Measurements from ENCODE around the gene CP. TPM values are rescaled to one million over a fixed set of nuclear protein-coding genes. Genes with fewer than 3 reads are reported as not detected.

CP gene
- total RNA-seq, 2 experiments from 2014 or later: not detected

- TF ChIP-seq EZH2phosphoT487 (IDR thresholded peaks at IDR 0.05; ENCODE audit: borderline replicate concordance, low read depth, low read length): no peak
- TF ChIP-seq, protein P1, sequence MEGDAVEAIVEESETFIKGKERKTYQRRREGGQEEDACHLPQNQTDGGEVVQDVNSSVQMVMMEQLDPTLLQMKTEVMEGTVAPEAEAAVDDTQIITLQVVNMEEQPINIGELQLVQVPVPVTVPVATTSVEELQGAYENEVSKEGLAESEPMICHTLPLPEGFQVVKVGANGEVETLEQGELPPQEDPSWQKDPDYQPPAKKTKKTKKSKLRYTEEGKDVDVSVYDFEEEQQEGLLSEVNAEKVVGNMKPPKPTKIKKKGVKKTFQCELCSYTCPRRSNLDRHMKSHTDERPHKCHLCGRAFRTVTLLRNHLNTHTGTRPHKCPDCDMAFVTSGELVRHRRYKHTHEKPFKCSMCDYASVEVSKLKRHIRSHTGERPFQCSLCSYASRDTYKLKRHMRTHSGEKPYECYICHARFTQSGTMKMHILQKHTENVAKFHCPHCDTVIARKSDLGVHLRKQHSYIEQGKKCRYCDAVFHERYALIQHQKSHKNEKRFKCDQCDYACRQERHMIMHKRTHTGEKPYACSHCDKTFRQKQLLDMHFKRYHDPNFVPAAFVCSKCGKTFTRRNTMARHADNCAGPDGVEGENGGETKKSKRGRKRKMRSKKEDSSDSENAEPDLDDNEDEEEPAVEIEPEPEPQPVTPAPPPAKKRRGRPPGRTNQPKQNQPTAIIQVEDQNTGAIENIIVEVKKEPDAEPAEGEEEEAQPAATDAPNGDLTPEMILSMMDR (conservative IDR thresholded peaks at IDR 0.05; ENCODE audit: low read length): no peak
- H3K4me3 ChIP-seq (ENCODE audit: low read depth, low read length, poor library complexity, severe bottlenecking): no peak overlapping the region
- DNase-seq (ENCODE audit: low spot score): no peak
- CTCF ChIA-PET (ENCODE audit: unreplicated experiment): no interaction called here
- no peaks in the 10 kb centered on the region for H4K20me1 ChIP-seq (ENCODE audit: insufficient read depth, low read length)
- H3K4me2 ChIP-seq (ENCODE audit: low read length): no peak overlapping the region
- H3K9me3 ChIP-seq (ENCODE audit: low read length): no peaks in the 10 kb centered on the region
- no peak overlapping the region for H2AFZ ChIP-seq (ENCODE audit: low read length)
- H3K4me1 ChIP-seq (ENCODE audit: insufficient read depth, low read length, poor library complexity, severe bottlenecking): no peaks in the 10 kb centered on the region
- POLR2A ChIA-PET: no interaction called here
- no peaks in the 10 kb centered on the region for H3K9me2 ChIP-seq (ENCODE audit: insufficient read depth, low read length)
- BruUV-seq (replicated peaks): no TSS peak
- no peak overlapping the region for H3K27ac ChIP-seq (ENCODE audit: low read depth, low read length, poor library complexity, severe bottlenecking)
- intact Hi-C loops (cut with micrococcal nuclease; ENCODE audit: unreplicated experiment): no loop called here
- no peaks in the 10 kb centered on the region for H3K79me2 ChIP-seq (ENCODE audit: insufficient read depth, low read depth, low read length)
- no peaks in the 10 kb centered on the region for H3K36me3 ChIP-seq (ENCODE audit: insufficient read depth, low read length)
Observed at GRCh38 chr3:149217347-149217746, 4.3 kb downstream of the CP start.

- Histone ChIP-seq H3K4me1 (ENCODE audit: insufficient read depth, low read length, poor library complexity, severe bottlenecking) (no peaks in the 10 kb centered on the region), H3K4me2 (ENCODE audit: low read length) (no peak overlapping the region), H3K9me3 (ENCODE audit: low read length) (no peaks in the 10 kb centered on the region), H3K79me2 (ENCODE audit: insufficient read depth, low read depth, low read length) (no peaks in the 10 kb centered on the region), H2AFZ (ENCODE audit: low read length) (no peak overlapping the region), H3K27ac (ENCODE audit: low read depth, low read length, poor library complexity, severe bottlenecking) (no peak overlapping the region), H3K9me2 (ENCODE audit: insufficient read depth, low read length) (no peaks in the 10 kb centered on the region), H3K4me3 (ENCODE audit: low read depth, low read length, poor library complexity, severe bottlenecking) (no peak overlapping the region), H3K36me3 (ENCODE audit: insufficient read depth, low read length) (no peaks in the 10 kb centered on the region), H4K20me1 (ENCODE audit: insufficient read depth, low read length) (no peaks in the 10 kb centered on the region)
- BruUV-seq (replicated peaks): no TSS peak
- TF ChIP-seq EZH2phosphoT487 (IDR thresholded peaks at IDR 0.05; ENCODE audit: borderline replicate concordance, low read depth, low read length): no peak
- TF ChIP-seq, protein P1 (conservative IDR thresholded peaks at IDR 0.05; ENCODE audit: low read length): no peak
- no peak for DNase-seq (ENCODE audit: low spot score)
- POLR2A ChIA-PET: interaction anchor here (0.7 to 0.8 kb wide), 2 partner anchors 24 to 63 kb away, joined by 3 read pairs; no protein-coding TSS in a partner anchor
- CTCF ChIA-PET (ENCODE audit: unreplicated experiment): no interaction called here
- intact Hi-C loops (cut with micrococcal nuclease; ENCODE audit: unreplicated experiment): no loop called here
Observed at GRCh38 chr3:149216193-149216869, 5.3 kb downstream of the CP start.

GRCh38 chr3:149215515-149215914 lies 6.1 kb downstream of the CP start:
- Histone ChIP-seq H3K9me2 (ENCODE audit: insufficient read depth, low read length) (no peaks in the 10 kb centered on the region), H3K4me1 (ENCODE audit: insufficient read depth, low read length, poor library complexity, severe bottlenecking) (no peaks in the 10 kb centered on the region), H3K79me2 (ENCODE audit: insufficient read depth, low read depth, low read length) (no peaks in the 10 kb centered on the region), H3K4me3 (ENCODE audit: low read depth, low read length, poor library complexity, severe bottlenecking) (no peak overlapping the region), H3K4me2 (ENCODE audit: low read length) (no peak overlapping the region), H2AFZ (ENCODE audit: low read length) (no peak overlapping the region; the same call in 1 of the 2 replicates), H3K36me3 (ENCODE audit: insufficient read depth, low read length) (no peaks in the 10 kb centered on the region), H3K9me3 (ENCODE audit: low read length) (no peaks in the 10 kb centered on the region), H4K20me1 (ENCODE audit: insufficient read depth, low read length) (no peaks in the 10 kb centered on the region), H3K27ac (ENCODE audit: low read depth, low read length, poor library complexity, severe bottlenecking) (no peak overlapping the region)
- BruUV-seq (replicated peaks): no TSS peak
- CTCF ChIA-PET (ENCODE audit: unreplicated experiment): no interaction called here
- no peak for DNase-seq (ENCODE audit: low spot score)
- POLR2A ChIA-PET: no interaction called here
- intact Hi-C loops (cut with micrococcal nuclease; ENCODE audit: unreplicated experiment): no loop called here
- TF ChIP-seq EZH2phosphoT487 (IDR thresholded peaks at IDR 0.05; ENCODE audit: borderline replicate concordance, low read depth, low read length): no peak
- TF ChIP-seq, protein P1 (conservative IDR thresholded peaks at IDR 0.05; ENCODE audit: low read length): no peak
